ENCODE measurements around the gene CRYZL1.
A peak's percentile ranks its signal among the peaks of the same experiment; 100 is the strongest.

DNA sequence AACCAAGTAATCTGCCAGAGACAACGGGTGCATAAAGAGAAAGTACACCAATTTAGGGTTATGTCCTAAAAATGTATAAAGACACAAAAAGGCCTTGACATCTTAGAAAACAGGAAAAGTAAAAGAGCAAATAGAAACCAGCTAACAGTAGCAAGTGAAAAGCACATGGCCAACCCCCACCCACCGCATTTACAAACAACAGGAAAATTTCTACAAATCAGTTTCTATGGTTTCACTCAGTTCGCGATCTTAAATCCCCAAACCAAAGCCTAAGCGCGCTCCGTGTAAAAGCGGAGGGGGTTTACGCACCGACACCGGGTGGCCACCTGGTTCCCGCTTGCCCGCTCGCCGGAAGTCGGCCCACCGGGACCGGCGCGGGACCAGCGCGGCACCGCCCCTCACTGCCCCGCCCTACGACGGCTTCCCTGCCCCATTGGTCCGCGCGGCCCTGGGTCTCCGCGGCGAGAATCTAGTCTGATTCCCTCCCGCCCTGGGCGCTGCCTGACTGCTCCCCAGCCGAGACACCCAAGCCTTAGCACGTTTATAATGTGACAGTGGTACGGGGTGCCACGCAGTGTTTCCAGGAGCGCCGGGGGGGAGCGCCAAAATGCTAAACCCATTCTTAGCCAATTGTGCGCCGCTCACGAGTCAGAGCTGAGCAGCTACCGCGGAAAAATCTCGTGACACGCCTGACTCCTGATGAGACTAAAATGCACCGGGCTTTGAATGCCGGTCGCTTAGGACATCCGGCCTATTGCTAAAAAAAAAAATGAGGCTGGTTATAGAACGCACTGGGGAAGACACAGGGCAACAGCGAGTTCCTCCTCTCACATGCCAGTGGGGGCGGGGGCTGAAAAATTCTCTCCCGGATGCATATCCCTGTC, 99.5 kb downstream of the CRYZL1 start, which contains the start of gene GART:
- TF ChIP-seq, protein P1, sequence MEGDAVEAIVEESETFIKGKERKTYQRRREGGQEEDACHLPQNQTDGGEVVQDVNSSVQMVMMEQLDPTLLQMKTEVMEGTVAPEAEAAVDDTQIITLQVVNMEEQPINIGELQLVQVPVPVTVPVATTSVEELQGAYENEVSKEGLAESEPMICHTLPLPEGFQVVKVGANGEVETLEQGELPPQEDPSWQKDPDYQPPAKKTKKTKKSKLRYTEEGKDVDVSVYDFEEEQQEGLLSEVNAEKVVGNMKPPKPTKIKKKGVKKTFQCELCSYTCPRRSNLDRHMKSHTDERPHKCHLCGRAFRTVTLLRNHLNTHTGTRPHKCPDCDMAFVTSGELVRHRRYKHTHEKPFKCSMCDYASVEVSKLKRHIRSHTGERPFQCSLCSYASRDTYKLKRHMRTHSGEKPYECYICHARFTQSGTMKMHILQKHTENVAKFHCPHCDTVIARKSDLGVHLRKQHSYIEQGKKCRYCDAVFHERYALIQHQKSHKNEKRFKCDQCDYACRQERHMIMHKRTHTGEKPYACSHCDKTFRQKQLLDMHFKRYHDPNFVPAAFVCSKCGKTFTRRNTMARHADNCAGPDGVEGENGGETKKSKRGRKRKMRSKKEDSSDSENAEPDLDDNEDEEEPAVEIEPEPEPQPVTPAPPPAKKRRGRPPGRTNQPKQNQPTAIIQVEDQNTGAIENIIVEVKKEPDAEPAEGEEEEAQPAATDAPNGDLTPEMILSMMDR (IDR thresholded peaks at IDR 0.05) = peak in 1 of 6 experiments; percentile 10
- TF ChIP-seq POLR2A (IDR thresholded peaks at IDR 0.05) = peak; percentile 33 to 75
